ENCODE measurements around the gene MFN1. TPM values are rescaled to one million over a fixed set of nuclear protein-coding genes. Genes with fewer than 3 reads are reported as not detected.

MFN1 gene
- total RNA-seq, 1 experiment from 2014 or later = 59.0 TPM

DNA sequence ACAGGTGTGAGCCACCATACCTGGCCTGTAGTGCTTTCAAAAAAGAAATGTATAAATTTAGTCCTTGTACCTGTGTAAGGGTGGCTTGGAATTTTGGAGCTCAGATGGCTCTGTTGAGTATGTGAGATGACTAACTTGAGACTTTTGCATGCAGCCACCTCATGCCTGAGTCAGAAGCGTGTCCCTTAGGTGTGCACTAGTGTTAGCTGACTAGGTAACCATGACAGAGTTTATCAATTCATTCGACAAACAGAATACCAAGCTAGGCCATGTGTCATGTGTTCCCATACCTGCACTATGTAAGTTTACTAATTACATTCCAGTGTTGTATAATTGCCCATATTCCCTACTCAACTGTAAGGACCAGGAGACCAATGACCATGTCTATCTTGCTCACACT is 28.6 kb upstream of the MFN1 start:
- no TSS peak for BruUV-seq (replicated peaks)
- H3K27ac ChIP-seq (ENCODE audit: low read depth, low read length, poor library complexity, severe bottlenecking) = no peak overlapping the region
- H3K4me3 ChIP-seq (ENCODE audit: low read depth, low read length, poor library complexity, severe bottlenecking) = no peak overlapping the region
- intact Hi-C loops (cut with micrococcal nuclease; ENCODE audit: unreplicated experiment) = loop anchor here (1.0 to 5.0 kb wide), 3 partner anchors 214 to 882 kb away; no protein-coding TSS in a partner anchor
- POLR2A ChIA-PET (ENCODE audit: low non-redundant PET) = no interaction called here
- H3K36me3 ChIP-seq (ENCODE audit: insufficient read depth, low read length, poor library complexity, severe bottlenecking) = no peaks in the 10 kb centered on the region
- DNase-seq (ENCODE audit: low spot score) = no peak
- CTCF ChIA-PET = no interaction called here
- TF ChIP-seq, protein P1, sequence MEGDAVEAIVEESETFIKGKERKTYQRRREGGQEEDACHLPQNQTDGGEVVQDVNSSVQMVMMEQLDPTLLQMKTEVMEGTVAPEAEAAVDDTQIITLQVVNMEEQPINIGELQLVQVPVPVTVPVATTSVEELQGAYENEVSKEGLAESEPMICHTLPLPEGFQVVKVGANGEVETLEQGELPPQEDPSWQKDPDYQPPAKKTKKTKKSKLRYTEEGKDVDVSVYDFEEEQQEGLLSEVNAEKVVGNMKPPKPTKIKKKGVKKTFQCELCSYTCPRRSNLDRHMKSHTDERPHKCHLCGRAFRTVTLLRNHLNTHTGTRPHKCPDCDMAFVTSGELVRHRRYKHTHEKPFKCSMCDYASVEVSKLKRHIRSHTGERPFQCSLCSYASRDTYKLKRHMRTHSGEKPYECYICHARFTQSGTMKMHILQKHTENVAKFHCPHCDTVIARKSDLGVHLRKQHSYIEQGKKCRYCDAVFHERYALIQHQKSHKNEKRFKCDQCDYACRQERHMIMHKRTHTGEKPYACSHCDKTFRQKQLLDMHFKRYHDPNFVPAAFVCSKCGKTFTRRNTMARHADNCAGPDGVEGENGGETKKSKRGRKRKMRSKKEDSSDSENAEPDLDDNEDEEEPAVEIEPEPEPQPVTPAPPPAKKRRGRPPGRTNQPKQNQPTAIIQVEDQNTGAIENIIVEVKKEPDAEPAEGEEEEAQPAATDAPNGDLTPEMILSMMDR (conservative IDR thresholded peaks at IDR 0.05; ENCODE audit: low read depth, low read length) = no peak
- no peak for TF ChIP-seq EZH2 (IDR thresholded peaks at IDR 0.05; ENCODE audit: borderline replicate concordance, low read depth, low read length, poor library complexity, severe bottlenecking)
- H3K27me3 ChIP-seq (replicated peaks; ENCODE audit: insufficient read depth, low read depth, low read length, poor library complexity) = no peaks in the 10 kb centered on the region
- peaks cover 11% of the 10 kb centered on the region for H3K4me1 ChIP-seq (ENCODE audit: insufficient read depth, low read length, poor library complexity, severe bottlenecking)
- no peaks in the 10 kb centered on the region for H3K9me3 ChIP-seq (ENCODE audit: low read depth, low read length, poor library complexity, severe bottlenecking)

DNA sequence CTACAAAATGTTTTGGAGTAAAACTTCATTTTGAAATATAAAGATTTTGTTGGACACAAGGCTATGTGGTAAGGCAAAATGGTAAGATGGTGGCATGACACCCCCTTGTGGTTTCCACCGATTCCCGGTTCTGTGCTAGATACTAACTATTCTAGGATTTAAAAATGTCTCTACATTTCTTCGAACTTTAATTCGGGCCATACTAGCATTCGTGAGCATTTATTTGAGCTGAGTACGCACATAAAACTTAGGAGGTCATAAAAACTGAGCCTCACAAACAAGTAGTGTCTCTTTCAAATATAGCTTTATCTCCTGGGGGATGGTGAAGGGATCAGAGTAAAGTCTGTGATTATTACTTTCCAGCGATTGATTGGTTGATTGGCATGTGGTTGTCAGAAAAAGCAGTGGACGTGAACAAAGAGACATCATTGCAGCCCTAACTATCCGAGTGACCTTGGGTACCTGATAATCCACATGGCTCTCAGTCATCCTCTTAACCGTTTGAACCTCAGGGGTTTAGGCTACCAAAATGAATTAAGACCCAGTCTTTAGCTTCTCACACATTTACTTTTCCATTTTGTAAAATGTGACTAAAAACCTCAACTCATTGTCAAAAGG is 25.7 kb upstream of the MFN1 start:
- TF ChIP-seq, protein P1 (conservative IDR thresholded peaks at IDR 0.05; ENCODE audit: low read depth, low read length) = peak; percentile 75
- no peak for TF ChIP-seq EZH2 (IDR thresholded peaks at IDR 0.05; ENCODE audit: borderline replicate concordance, low read depth, low read length, poor library complexity, severe bottlenecking)
- ChIA-PET CTCF (interaction anchor here (0.6 to 1.3 kb wide), 3 partner anchors 173 to 490 kb away, joined by 3 to 6 read pairs (median 4); no protein-coding TSS in a partner anchor), POLR2A (ENCODE audit: low non-redundant PET) (interaction anchor here (0.6 kb wide), 3 partner anchors 75 to 886 kb away, joined by 3 to 4 read pairs (median 3); no protein-coding TSS in a partner anchor)
- H3K27me3 ChIP-seq (replicated peaks; ENCODE audit: insufficient read depth, low read depth, low read length, poor library complexity) = no peaks in the 10 kb centered on the region
- H3K4me3 ChIP-seq (ENCODE audit: low read depth, low read length, poor library complexity, severe bottlenecking) = peak overlapping the region; percentile 95
- H3K27ac ChIP-seq (ENCODE audit: low read depth, low read length, poor library complexity, severe bottlenecking) = peak overlapping the region; percentile 95
- H3K36me3 ChIP-seq (ENCODE audit: insufficient read depth, low read length, poor library complexity, severe bottlenecking) = peaks cover 4% of the 10 kb centered on the region
- H3K4me1 ChIP-seq (ENCODE audit: insufficient read depth, low read length, poor library complexity, severe bottlenecking) = peaks cover 11% of the 10 kb centered on the region
- intact Hi-C loops (cut with micrococcal nuclease; ENCODE audit: unreplicated experiment) = loop anchor here (1.0 kb wide), 3 partner anchors 237 to 306 kb away; partner anchors contain the start of gene ACTL6A
- no peaks in the 10 kb centered on the region for H3K9me3 ChIP-seq (ENCODE audit: low read depth, low read length, poor library complexity, severe bottlenecking)
- no TSS peak for BruUV-seq (replicated peaks)
- DNase-seq (ENCODE audit: low spot score) = peak; percentile 72

DNA sequence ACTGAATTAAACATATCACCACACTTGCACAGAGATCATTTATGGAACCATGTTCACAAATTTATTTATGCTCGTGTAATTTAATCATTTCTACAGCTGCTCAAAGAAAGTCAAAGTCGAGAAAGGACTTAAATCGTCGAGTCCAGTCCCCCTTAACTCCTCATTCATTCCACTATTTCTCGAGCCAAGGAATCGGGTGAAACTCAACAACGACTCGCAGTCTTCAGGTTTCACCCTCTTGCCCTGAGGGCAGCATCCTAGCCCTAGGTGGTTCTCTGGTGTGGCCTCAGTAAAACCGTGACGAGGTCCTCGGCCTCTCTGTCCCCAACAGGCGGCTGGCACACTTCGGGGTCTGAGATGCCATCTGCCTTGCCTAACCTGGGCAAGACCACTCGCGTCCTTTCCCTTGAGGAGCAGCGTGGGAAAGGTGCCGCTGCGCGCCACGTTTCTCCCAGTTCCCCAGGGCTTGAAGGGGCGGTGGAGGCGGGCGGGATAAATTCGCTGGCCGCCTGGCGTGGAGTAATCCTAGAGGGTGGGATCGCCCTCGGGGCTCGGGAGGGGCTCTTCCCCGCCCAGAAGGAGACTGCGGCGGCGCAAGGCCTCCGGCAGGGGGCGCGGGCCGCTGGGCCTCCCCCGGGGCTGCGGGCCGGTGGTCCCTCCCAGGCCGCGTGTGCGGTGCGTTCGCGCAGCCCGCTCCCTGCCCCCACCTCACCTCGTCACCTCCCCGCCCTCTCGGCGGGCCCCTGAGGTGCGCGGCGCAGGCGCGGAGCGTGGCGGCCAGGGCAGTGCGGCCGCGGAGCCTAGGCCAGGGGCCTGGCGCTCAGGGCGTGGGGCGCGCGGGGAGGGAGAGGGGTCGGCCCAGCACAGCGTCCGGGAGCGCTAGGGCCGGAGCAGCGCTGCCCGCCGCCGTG is 25.0 kb upstream of the MFN1 start, which contains the start of gene ZNF639:
Gene ZNF639, plus strand, starts transcription at position 746 of the 911 bp plus-strand sequence. CDS start 5,263 bp downstream, outside the sequence.
- peaks cover 6% of the 10 kb centered on the region for H3K36me3 ChIP-seq (ENCODE audit: insufficient read depth, low read length, poor library complexity, severe bottlenecking)
- no peaks in the 10 kb centered on the region for H3K27me3 ChIP-seq (replicated peaks; ENCODE audit: insufficient read depth, low read depth, low read length, poor library complexity)
- intact Hi-C loops (cut with micrococcal nuclease; ENCODE audit: unreplicated experiment) = loop anchor here (1.0 kb wide), 2 partner anchors 236 to 240 kb away; partner anchors contain the start of gene ACTL6A
- TF ChIP-seq, protein P1 (conservative IDR thresholded peaks at IDR 0.05; ENCODE audit: low read depth, low read length) = peak; percentile 67
- no peak for TF ChIP-seq EZH2 (IDR thresholded peaks at IDR 0.05; ENCODE audit: borderline replicate concordance, low read depth, low read length, poor library complexity, severe bottlenecking)
- peaks cover 11% of the 10 kb centered on the region for H3K4me1 ChIP-seq (ENCODE audit: insufficient read depth, low read length, poor library complexity, severe bottlenecking)
- CTCF ChIA-PET = interaction anchor here (0.6 to 0.9 kb wide), 2 partner anchors 173 to 489 kb away, joined by 3 to 6 read pairs; no protein-coding TSS in a partner anchor
- H3K4me3 ChIP-seq (ENCODE audit: low read depth, low read length, poor library complexity, severe bottlenecking) = peak within 1 kb of the TSS; percentile 95
- H3K27ac ChIP-seq (ENCODE audit: low read depth, low read length, poor library complexity, severe bottlenecking) = peak within 1 kb of the TSS; percentile 95
- POLR2A ChIA-PET (ENCODE audit: low non-redundant PET) = interaction anchor here (0.6 kb wide), 1 partner anchor 323 kb away, joined by 3 read pairs; no protein-coding TSS in a partner anchor
- no peaks in the 10 kb centered on the region for H3K9me3 ChIP-seq (ENCODE audit: low read depth, low read length, poor library complexity, severe bottlenecking)
- TSS peak; percentile 90 for BruUV-seq (replicated peaks)
- DNase-seq (ENCODE audit: low spot score) = peak; percentile 94

Measured in A673 (cell line).